Activated T-cell treated with anti-CD3 and anti-CD28 coated beads, Interleukin-2, amount 50 U/mL, for 4 hours (primary cell): ENCODE measurements around the gene NFASC. TPM values are rescaled to one million over a fixed set of nuclear protein-coding genes. Genes with fewer than 3 reads are reported as not detected.

Experiments used
- total RNA-seq, 3 donors: library from RNA; stranded (reverse); gene quantifications; one replicate each; pipeline ENCODE4 v1.2.1, GENCODE V29; 2021

The NFASC gene
- total RNA-seq, 3 donors from 2014 or later = 0.13 to 0.41 (median 0.13) TPM

Other genes starting within 250 kb of the NFASC start
- not detected for gene LRRN2, start 185.1 kb upstream of the NFASC start, total RNA-seq
- gene CNTN2, start 172.3 kb downstream of the NFASC start, total RNA-seq = not detected
- 1 to 10 TPM; 2.3 to 3.1 (median 2.9) TPM for gene TMEM81, start 213.6 kb downstream of the NFASC start, total RNA-seq